Measurements from ENCODE around the gene SPTLC2. TPM values are rescaled to one million over a fixed set of nuclear protein-coding genes. Genes with fewer than 3 reads are reported as not detected.

The SPTLC2 gene
- total RNA-seq, 1 experiment from 2014 or later = 32.6 TPM

DNA sequence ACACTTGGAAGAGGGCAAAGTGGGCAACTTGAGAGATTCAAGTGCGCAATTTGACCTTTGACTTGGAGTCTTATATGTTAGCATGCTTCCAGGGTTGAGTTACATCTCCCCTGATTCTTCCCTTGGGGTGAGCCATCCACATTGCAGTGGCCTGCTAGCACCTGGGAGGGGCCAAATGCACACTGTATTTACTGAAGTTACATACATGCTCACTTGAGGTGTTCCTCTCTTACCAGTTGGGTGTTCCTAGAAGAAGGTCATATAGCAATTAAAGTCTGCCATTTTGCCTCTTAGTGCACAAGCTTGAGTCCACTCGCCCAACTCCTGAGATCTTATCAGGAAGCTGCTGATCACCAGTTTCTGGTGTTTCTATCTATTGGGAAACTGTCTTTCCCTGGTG lies 13.7 kb upstream of the SPTLC2 start:
- Mint-ChIP-seq H3K4me3 (no peak overlapping the region), H3K9me3 (peaks cover 60% of the 10 kb centered on the region in 2 experiments), H3K4me1 (no peaks in the 10 kb centered on the region), H3K27me3 (ENCODE audit: low read depth) (peaks cover under 1% of the 10 kb centered on the region), H3K27ac (no peak overlapping the region), H3K36me3 (ENCODE audit: insufficient read depth in 1 of 3, low read depth in 3 of 3) (peaks cover 0 to 18% (median 4%) of the 10 kb centered on the region in 3 experiments; a peak in 4 of 7 replicates)
- no peaks in the 10 kb centered on the region for H3K23me2 ChIP-seq (ENCODE audit: insufficient read length, low read depth, low read length, poor library complexity, severe bottlenecking)
- no peak overlapping the region for H3K23ac ChIP-seq (ENCODE audit: insufficient read length, low read depth, low read length)
- no peak for TF ChIP-seq CTCF (conservative IDR thresholded peaks at IDR 0.05)
- no peak overlapping the region for H3K27ac ChIP-seq (ENCODE audit: insufficient read length, low read depth, low read length)
- no peak overlapping the region for H3K18ac ChIP-seq (ENCODE audit: insufficient read length, low read depth, low read length)
- WGBS (ENCODE audit: extremely low coverage, insufficient read length, low lambda C conversion rate) = no CpG with 5 or more reads among the region's 2 CpGs
- H2BK20ac ChIP-seq (ENCODE audit: low read depth, low read length, poor library complexity, severe bottlenecking) = no peak overlapping the region
- H2AFZ ChIP-seq (ENCODE audit: low read length) = no peak overlapping the region
- no peaks in the 10 kb centered on the region for H3K79me2 ChIP-seq (ENCODE audit: insufficient read depth, low read length)
- H4K5ac ChIP-seq (ENCODE audit: insufficient read length, low read depth, low read length) = no peak overlapping the region
- H3K4ac ChIP-seq (ENCODE audit: low read depth, low read length) = no peak overlapping the region
- H4K8ac ChIP-seq (replicated peaks; ENCODE audit: insufficient read length, low read depth, low read length) = no peak overlapping the region
- H2BK120ac ChIP-seq (ENCODE audit: low read depth, low read length, poor library complexity, severe bottlenecking) = no peak overlapping the region
- H3K79me1 ChIP-seq (ENCODE audit: insufficient read depth, low read depth, low read length, poor library complexity, severe bottlenecking) = no peaks in the 10 kb centered on the region
- no peak overlapping the region for H3K56ac ChIP-seq (ENCODE audit: insufficient read length, low read depth, low read length)
- DNase-seq = no peak
- no peak overlapping the region for H3K14ac ChIP-seq (ENCODE audit: insufficient read depth, low read length)
- no peak overlapping the region for H3T11ph ChIP-seq (ENCODE audit: low read length)
- no peak overlapping the region for H3K9ac ChIP-seq (ENCODE audit: extremely low read depth, insufficient read length, low read length)
- no peak overlapping the region for H3K4me2 ChIP-seq (ENCODE audit: insufficient read depth, insufficient read length, low read length)
- H2AK5ac ChIP-seq (ENCODE audit: insufficient read length, low read length) = no peak overlapping the region
- H3K4me1 ChIP-seq (ENCODE audit: insufficient read depth, low read length) = no peaks in the 10 kb centered on the region
- H4K91ac ChIP-seq (ENCODE audit: insufficient read length, low read depth, low read length) = no peak overlapping the region
- H2BK12ac ChIP-seq (ENCODE audit: insufficient read length, low read depth, low read length) = no peak overlapping the region
- no peak overlapping the region for H2BK5ac ChIP-seq (ENCODE audit: insufficient read length, low read length)
- no peak overlapping the region for H2BK15ac ChIP-seq (ENCODE audit: low read depth, low read length)
- H4K20me1 ChIP-seq (ENCODE audit: control insufficient read depth, insufficient read depth, insufficient read length) = no peaks in the 10 kb centered on the region
- no peaks in the 10 kb centered on the region for H3K27me3 ChIP-seq (ENCODE audit: insufficient read depth, low read length)
- H3K9me3 ChIP-seq (ENCODE audit: control insufficient read depth, low read depth, low read length) = peaks cover 11% of the 10 kb centered on the region
